Measurements from ENCODE around the gene CLIP1. TPM values are rescaled to one million over a fixed set of nuclear protein-coding genes. Genes with fewer than 3 reads are reported as not detected.

Gene CLIP1
- total and polyA plus RNA-seq, 2 of the 4 experiments (the other 2 are of a cell fraction), result 38.0 to 54.8 TPM

DNA sequence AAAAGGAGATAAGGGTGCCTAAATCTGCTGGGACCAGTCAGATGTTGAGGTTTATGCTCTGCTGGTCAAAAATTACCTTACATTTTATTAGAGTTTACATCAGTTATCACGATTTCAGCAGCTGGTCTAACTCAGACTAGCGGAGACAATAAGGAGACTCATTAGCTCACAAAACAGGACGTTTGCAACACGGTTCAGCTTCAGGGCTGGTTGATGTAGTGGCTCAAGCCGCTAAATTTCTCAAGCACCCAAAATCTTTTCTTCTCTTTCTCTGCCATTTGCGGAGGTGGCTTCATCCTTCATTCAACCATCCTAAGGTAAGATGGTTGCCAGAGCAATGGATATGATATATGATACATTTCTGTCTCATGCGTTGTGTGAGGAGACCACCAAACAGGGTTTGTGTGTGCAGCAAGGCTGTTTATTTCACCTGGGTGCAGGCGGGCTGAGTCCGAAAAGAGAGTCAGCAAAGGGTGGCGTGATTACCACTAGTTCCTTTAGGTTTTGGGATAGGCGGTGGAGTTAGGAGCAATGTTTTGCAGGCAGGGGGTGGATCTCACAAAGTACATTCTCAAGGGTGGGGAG is 30.3 kb upstream of the CLIP1 start:
- ChIA-PET CTCF (no interaction called here), POLR2A (ENCODE audit: unreplicated experiment) (no interaction called here)
- no peak for ATAC-seq (ENCODE audit: low read depth)

More for the DNA sequence above, 30.3 kb upstream of the CLIP1 start:
- no peaks in the 10 kb centered on the region for H4K20me1 ChIP-seq (ENCODE audit: insufficient read depth, low read length)
- no peak overlapping the region for H3K23ac ChIP-seq (ENCODE audit: low read depth, low read length)
- H3K36me3 ChIP-seq (ENCODE audit: control insufficient read depth, insufficient read depth, low read length), result no peaks in the 10 kb centered on the region
- no peak overlapping the region for H3K4me3 ChIP-seq (ENCODE audit: insufficient read depth, low read depth, low read length)
- DNase-seq, result no peak
- H4K91ac ChIP-seq (ENCODE audit: insufficient read depth, low read depth, low read length), result peak overlapping the region; percentile 59
- H2BK120ac ChIP-seq (ENCODE audit: low read depth, low read length), result no peak overlapping the region
- WGBS, 2 experiments (ENCODE audit: extremely low coverage in 2 of 2, insufficient read length in 1 of 2), result 86% methylated on average over 1 of the region's 11 CpGs; no CpG with 5 or more reads in 1 of the 2 experiments
- H3K4ac ChIP-seq (ENCODE audit: low read depth, low read length), result no peak overlapping the region
- H2BK20ac ChIP-seq (ENCODE audit: low read depth, low read length), result no peak overlapping the region
- no TSS peak for BruUV-seq (replicated peaks)
- H4K8ac ChIP-seq (ENCODE audit: low read depth in 2 of 2, low read length in 2 of 2), result 0 out of 4 replicates have a peak overlapping the region, but pooled peaks of 1 of the 2 experiments have one; percentile 12
- H3K27ac ChIP-seq (ENCODE audit: insufficient read depth, low read length), result no peak overlapping the region
- no peak overlapping the region for H3K9ac ChIP-seq (ENCODE audit: low read depth, low read length)
- H3K4me2 ChIP-seq (ENCODE audit: low read depth, low read length), result no peak overlapping the region
- no peaks in the 10 kb centered on the region for H3K9me3 ChIP-seq (ENCODE audit: control insufficient read depth, insufficient read depth, low read length)
- peak overlapping the region; percentile 9 for H2AK9ac ChIP-seq (replicated peaks; ENCODE audit: low read depth, low read length, poor library complexity)
- H3K18ac ChIP-seq (ENCODE audit: low read depth, low read length), result no peak overlapping the region
- peaks cover 3% of the 10 kb centered on the region; the same call in 1 of the 2 replicates for H3K4me1 ChIP-seq (ENCODE audit: control insufficient read depth, insufficient read depth, low read length)
- intact Hi-C loops (cut with micrococcal nuclease), result no loop called here
- dilution Hi-C loops (cut with HindIII; ENCODE audit: low sequenced_read_pairs, unreplicated experiment), result no loop called here
- in situ Hi-C loops (cut with MboI; ENCODE audit: low sequenced_read_pairs), result no loop called here
- H3K56ac ChIP-seq (ENCODE audit: extremely low read depth, insufficient read depth, low read length), result no peak overlapping the region
- H2BK15ac ChIP-seq (ENCODE audit: low read depth, low read length), result no peak overlapping the region
- no peak overlapping the region for H2AFZ ChIP-seq (replicated peaks; ENCODE audit: low read length, poor library complexity)
- no peaks in the 10 kb centered on the region for H3K79me1 ChIP-seq (ENCODE audit: low read depth in 1 of 2, low read length in 2 of 2)
- no peak overlapping the region; the same call in 1 of the 2 replicates for H4K5ac ChIP-seq (ENCODE audit: low read depth, low read length)
- no peaks in the 10 kb centered on the region for H3K27me3 ChIP-seq (ENCODE audit: control insufficient read depth, insufficient read depth, low read length)
- peaks cover 12% of the 10 kb centered on the region; the same call in 1 of the 2 replicates for H3K9me1 ChIP-seq (ENCODE audit: insufficient read depth, low read length)
- TF ChIP-seq CEBPB (IDR thresholded peaks at IDR 0.05; ENCODE audit: low read depth, low read length) (no peak), RAD21 (IDR thresholded peaks at IDR 0.05; ENCODE audit: low read length) (no peak), SMC3 (IDR thresholded peaks at IDR 0.05; ENCODE audit: low read depth, low read length) (no peak), CHD1 (IDR thresholded peaks at IDR 0.05; ENCODE audit: low read depth, low read length) (no peak), POLR2A (IDR thresholded peaks at IDR 0.05; ENCODE audit: low read depth, low read length) (no peak), FOS (IDR thresholded peaks at IDR 0.05; ENCODE audit: low read depth, low read length) (no peak), NFE2L2 (IDR thresholded peaks at IDR 0.05; ENCODE audit: low read depth, low read length) (no peak), MXI1 (IDR thresholded peaks at IDR 0.05; ENCODE audit: borderline replicate concordance, low read depth, low read length) (no peak), BHLHE40 (IDR thresholded peaks at IDR 0.05; ENCODE audit: low read depth, low read length) (no peak), RFX5 (IDR thresholded peaks at IDR 0.05; ENCODE audit: low read depth, low read length) (no peak), MAZ (IDR thresholded peaks at IDR 0.05; ENCODE audit: borderline replicate concordance, low read depth, low read length) (no peak)
- TF ChIP-seq, protein P1, sequence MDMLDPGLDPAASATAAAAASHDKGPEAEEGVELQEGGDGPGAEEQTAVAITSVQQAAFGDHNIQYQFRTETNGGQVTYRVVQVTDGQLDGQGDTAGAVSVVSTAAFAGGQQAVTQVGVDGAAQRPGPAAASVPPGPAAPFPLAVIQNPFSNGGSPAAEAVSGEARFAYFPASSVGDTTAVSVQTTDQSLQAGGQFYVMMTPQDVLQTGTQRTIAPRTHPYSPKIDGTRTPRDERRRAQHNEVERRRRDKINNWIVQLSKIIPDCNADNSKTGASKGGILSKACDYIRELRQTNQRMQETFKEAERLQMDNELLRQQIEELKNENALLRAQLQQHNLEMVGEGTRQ (IDR thresholded peaks at IDR 0.05; ENCODE audit: low read depth, low read length), result no peak
- peak overlapping the region; percentile 43; the same call in 1 of the 2 replicates for H2AK5ac ChIP-seq (ENCODE audit: low read depth, low read length)
- H2BK5ac ChIP-seq (ENCODE audit: low read depth, low read length, poor library complexity, severe bottlenecking), result no peak overlapping the region
- H3K14ac ChIP-seq (replicated peaks; ENCODE audit: low read depth, low read length), result no peak overlapping the region

Measured in IMR-90 (cell line).